Pancreas (tissue), 10 donors: ENCODE results near the gene BCR. TPM values are rescaled to one million over a fixed set of nuclear protein-coding genes. Genes with fewer than 3 reads are reported as not detected.

Experiments
- ATAC-seq, 4 donors: fragments of 200-7000 bp; cut with Tn5 transposase; one replicate each; pipeline versions ENCODE4 v1.8.0 to v1.9.1; 2020; ENCODE audit warnings: mild to moderate bottlenecking in 4 of 4, moderate library complexity in 4 of 4
- DNase-seq, 6 donors: peaks; one replicate each; pipeline ENCODE4 v3.0.0-alpha.2; 2020
- FAIRE-seq: peaks from 2 replicates; lab custom pipeline; 2012; peaks lifted over from hg19 to GRCh38; lab: Jason Lieb, UNC
- H3K27ac ChIP-seq, 4 donors: fragments of 200-600 bp; sonication (generic); 1 replicate in 3 of 4; 2 replicates in 1 of 4; pipeline versions ENCODE4 v1.5.0 to v1.8.0; 2020
- H3K27me3 ChIP-seq, 4 donors: fragments of 200-600 bp; one replicate each; pipeline ENCODE4 v1.8.0; 2021
- H3K36me3 ChIP-seq, 3 donors: fragments of 200-600 bp; sonication (generic) in 1 of 3; one replicate each; pipeline versions ENCODE4 v1.5.0 to v1.8.0; 2020 to 2021
- H3K4me1 ChIP-seq, 3 donors: fragments of 200-600 bp; one replicate each; pipeline ENCODE4 v1.8.0; 2021
- H3K4me3 ChIP-seq, 4 donors: fragments of 200-600 bp; sonication (generic) in 2 of 4; one replicate each; pipeline versions ENCODE4 v1.5.0 to v1.8.0; 2020 to 2021
- H3K9me3 ChIP-seq, 4 donors: fragments of 200-600 bp; one replicate each; pipeline ENCODE4 v1.8.0; 2021
- WGBS, 2 donors: extraction: QIAGEN DNeasy Blood & Tissue Kit; methylation state at CpG; one replicate each; pipeline ENCODE4 v1.1.7; 2013; 5-methylcytosine and 5-hydroxymethylcytosine counted together
- intact Hi-C, 3 donors: fragments of 100-400 bp; cut with DNase I; formaldehyde crosslinking; loops; one replicate each; pipeline versions ENCODE4 v1.11.1 to v1.14.2; 2022
- polyA plus RNA-seq, 2 donors: library from polyadenylated mRNA; stranded (reverse); fragments of 200-250 nt; gene quantifications; one replicate each; pipeline ENCODE4 v1.2.3, GENCODE V29; 2013
- total RNA-seq, 6 donors: library from RNA; stranded (reverse); fragmentation: NEBNext Ultra II Directional in 4 of 6; extraction: Animal tissue kit (Norgen Biotek cat#: 25700) in 4 of 6; gene quantifications; one replicate each; pipeline versions ENCODE4 v1.2.1 to v1.2.4, GENCODE V29; 2021 to 2023
- TF ChIP-seq, protein P1 (sequence below), 4 donors: fragments of 200-600 bp; sonication (generic) in 3 of 4; IDR thresholded peaks; one replicate each; pipeline versions ENCODE4 v1.5.0 to v1.8.0; 2021; ENCODE audit warnings: antibody characterized with exemption in 4 of 4
- donor health status: healthy with polysubstance abuse.
- donor health status: DM: no; HTN: no; CAD: no; lungs with moderate emphysema.
- donor health status: DM: no; HTN: no; CAD: no.
- donor health status: control.
- donor health status: control.
- donor health status: Bipolar disorder and iron deficiency.
- donor health status: DM: yes; HTN: yes; CAD: no.
- donor health status: DM: no; HTN: no; CAD: no.
- donor health status: DM: no; HTN: no; CAD: no.
- donor health status: DM: yes; HTN: yes; CAD: no.

BCR gene
- total and polyA plus RNA-seq, 8 donors: 15.5 to 35.9 (median 18.1) TPM

GRCh38 chr22:23217171-23218052, 37.1 kb downstream of the BCR start:
- Histone ChIP-seq H3K36me3 (no peaks in the 10 kb centered on the region), H3K27me3 (no peaks in the 10 kb centered on the region), H3K9me3 (no peaks in the 10 kb centered on the region), H3K4me3 (no peak overlapping the region), H3K4me1 (peaks cover 8 to 68% (median 10%) of the 10 kb centered on the region in 3 donors), H3K27ac (peak overlapping the region in 2 of 4 donors; percentile 65 to 73)
- FAIRE-seq (no peak), ATAC-seq (no peak), DNase-seq (peak in 2 of 6 donors; percentile 43 to 48)
- 80 to 81% methylated on average over 16 of the region's 16 CpGs for WGBS, 2 donors
- TF ChIP-seq, protein P1, sequence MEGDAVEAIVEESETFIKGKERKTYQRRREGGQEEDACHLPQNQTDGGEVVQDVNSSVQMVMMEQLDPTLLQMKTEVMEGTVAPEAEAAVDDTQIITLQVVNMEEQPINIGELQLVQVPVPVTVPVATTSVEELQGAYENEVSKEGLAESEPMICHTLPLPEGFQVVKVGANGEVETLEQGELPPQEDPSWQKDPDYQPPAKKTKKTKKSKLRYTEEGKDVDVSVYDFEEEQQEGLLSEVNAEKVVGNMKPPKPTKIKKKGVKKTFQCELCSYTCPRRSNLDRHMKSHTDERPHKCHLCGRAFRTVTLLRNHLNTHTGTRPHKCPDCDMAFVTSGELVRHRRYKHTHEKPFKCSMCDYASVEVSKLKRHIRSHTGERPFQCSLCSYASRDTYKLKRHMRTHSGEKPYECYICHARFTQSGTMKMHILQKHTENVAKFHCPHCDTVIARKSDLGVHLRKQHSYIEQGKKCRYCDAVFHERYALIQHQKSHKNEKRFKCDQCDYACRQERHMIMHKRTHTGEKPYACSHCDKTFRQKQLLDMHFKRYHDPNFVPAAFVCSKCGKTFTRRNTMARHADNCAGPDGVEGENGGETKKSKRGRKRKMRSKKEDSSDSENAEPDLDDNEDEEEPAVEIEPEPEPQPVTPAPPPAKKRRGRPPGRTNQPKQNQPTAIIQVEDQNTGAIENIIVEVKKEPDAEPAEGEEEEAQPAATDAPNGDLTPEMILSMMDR (IDR thresholded peaks at IDR 0.05): no peak
- intact Hi-C loops: no loop called here

- WGBS, 2 donors: 60 to 69% methylated on average over 12 of the region's 12 CpGs
- intact Hi-C loops: no loop called here
- DNase-seq (peak in 1 of 6 donors; percentile 60), FAIRE-seq (no peak), ATAC-seq (peak in 2 of 4 donors; percentile 2 to 13)
- TF ChIP-seq, protein P1 (IDR thresholded peaks at IDR 0.05): no peak
- Histone ChIP-seq H3K27me3 (no peaks in the 10 kb centered on the region), H3K36me3 (no peaks in the 10 kb centered on the region), H3K27ac (peak overlapping the region; percentile 1 to 73 (median 50)), H3K4me3 (no peak overlapping the region), H3K9me3 (no peaks in the 10 kb centered on the region), H3K4me1 (peaks cover 8 to 71% (median 11%) of the 10 kb centered on the region in 3 donors)
Measured at GRCh38 chr22:23218053-23218866, 38.0 kb downstream of the BCR start.

- FAIRE-seq (no peak), DNase-seq (peak; percentile 39 to 79 (median 58)), ATAC-seq (peak; percentile 53 to 74 (median 62))
- H3K9me3 ChIP-seq: no peaks in the 10 kb centered on the region
- no peaks in the 10 kb centered on the region for H3K36me3 ChIP-seq
- TF ChIP-seq, protein P1 (IDR thresholded peaks at IDR 0.05): no peak
- intact Hi-C loops: no loop called here
- H3K27ac ChIP-seq: peak overlapping the region; percentile 7 to 73 (median 50)
- H3K4me3 ChIP-seq: no peak overlapping the region
- H3K4me1 ChIP-seq: peaks cover 8 to 76% (median 17%) of the 10 kb centered on the region in 3 donors
- WGBS, 2 donors: 43 to 52% methylated on average over 11 of the region's 11 CpGs
- H3K27me3 ChIP-seq: no peaks in the 10 kb centered on the region
Measured at GRCh38 chr22:23218867-23219251, 38.5 kb downstream of the BCR start.

DNA sequence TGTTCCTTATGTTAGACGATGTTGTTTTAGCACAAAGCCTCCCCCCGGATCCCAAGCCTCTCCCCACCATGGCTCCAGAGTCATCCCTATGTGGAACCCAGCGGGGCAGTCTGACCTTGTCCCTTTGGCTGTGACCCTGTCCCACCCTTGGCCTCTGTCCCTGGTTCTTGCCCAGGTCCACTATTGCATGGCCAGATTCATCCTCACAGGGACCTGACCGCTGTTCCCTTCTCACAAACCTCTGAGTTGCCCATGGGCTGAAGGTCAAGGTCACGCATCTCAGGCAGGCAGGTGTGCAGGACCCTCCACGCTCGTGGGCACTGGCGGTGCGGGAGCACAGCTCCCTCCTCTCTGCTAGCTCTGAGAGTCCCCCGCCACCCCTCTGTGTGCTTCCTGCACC, 39.0 kb downstream of the BCR start:
- no peaks in the 10 kb centered on the region for H3K27me3 ChIP-seq
- peak overlapping the region; percentile 7 to 73 (median 50) for H3K27ac ChIP-seq
- ATAC-seq (no peak), FAIRE-seq (no peak), DNase-seq (peak in 2 of 6 donors; percentile 41 to 47)
- H3K9me3 ChIP-seq: no peaks in the 10 kb centered on the region
- intact Hi-C loops: no loop called here
- H3K36me3 ChIP-seq: no peaks in the 10 kb centered on the region
- TF ChIP-seq, protein P1 (IDR thresholded peaks at IDR 0.05): no peak
- 75 to 97% methylated on average over 8 to 10 of the region's 10 CpGs for WGBS, 2 donors
- H3K4me1 ChIP-seq: peaks cover 8 to 74% (median 17%) of the 10 kb centered on the region in 3 donors
- H3K4me3 ChIP-seq: no peak overlapping the region
